Neural progenitor cell (in vitro differentiated cells): Measurements from ENCODE around the gene ZNF528. TPM values are rescaled to one million over a fixed set of nuclear protein-coding genes. Genes with fewer than 3 reads are reported as not detected.

Experiments used
- DNase-seq: peaks from one replicate; pipeline ENCODE4 v3.0.0-alpha.2; 2016; ENCODE audit warnings: low spot score
- H2AFZ ChIP-seq: fragments of 200-600 bp; sonication (generic); replicated peaks from 2 replicates; pipeline ENCODE4 v1.6.1; 2016; ENCODE audit warnings: antibody characterized with exemption
- H3F3A ChIP-seq: fragments of 200-600 bp; sonication (generic); 2 replicates; pipeline ENCODE4 v1.6.1; 2016; ENCODE audit warnings: antibody characterized with exemption, low read depth
- H3K27ac ChIP-seq: fragments of 200-600 bp; sonication (generic); 2 replicates; pipeline ENCODE4 v1.5.1; 2016; ENCODE audit warnings: mild to moderate bottlenecking
- H3K27me3 ChIP-seq: fragments of 200-600 bp; sonication (generic); 2 replicates; pipeline ENCODE4 v1.6.1; 2016; ENCODE audit warnings: mild to moderate bottlenecking, moderate library complexity
- H3K36me3 ChIP-seq: fragments of 200-600 bp; sonication (generic); 2 replicates; pipeline ENCODE4 v1.5.1; 2016
- H3K4me1 ChIP-seq: fragments of 200-600 bp; sonication (generic); 2 replicates; pipeline ENCODE4 v1.6.1; 2016; ENCODE audit warnings: mixed run types
- H3K4me2 ChIP-seq: fragments of 200-600 bp; sonication (generic); 2 replicates; pipeline ENCODE4 v1.6.1; 2016
- H3K4me3 ChIP-seq: fragments of 200-600 bp; sonication (generic); 2 replicates; pipeline ENCODE4 v1.5.1; 2016
- H3K79me2 ChIP-seq: fragments of 200-600 bp; sonication (generic); 2 replicates; pipeline ENCODE4 v1.6.1; 2016; ENCODE audit warnings: low read depth
- H3K9ac ChIP-seq: fragments of 200-600 bp; sonication (generic); 2 replicates; pipeline ENCODE4 v1.6.1; 2016
- H3K9me3 ChIP-seq: fragments of 200-600 bp; sonication (generic); 2 replicates; pipeline ENCODE4 v1.5.1; 2016; ENCODE audit warnings: low read depth
- H4K20me1 ChIP-seq: fragments of 200-600 bp; sonication (generic); 2 replicates; pipeline ENCODE4 v1.6.1; 2016; ENCODE audit warnings: low read depth
- H3K27ac Mint-ChIP-seq: 3 replicates; pipeline ENCODE4 v1.8.0; 2021; ENCODE audit warnings: mixed read lengths
- H3K27me3 Mint-ChIP-seq: 2 replicates; pipeline ENCODE4 v1.8.0; 2022; ENCODE audit warnings: low read depth, mild to moderate bottlenecking, inconsistent platforms, moderate library complexity, mixed read lengths; ENCODE audit not compliant: insufficient read depth
- H3K36me3 Mint-ChIP-seq: 3 replicates; pipeline ENCODE4 v1.8.0; 2021; ENCODE audit warnings: mixed read lengths
- H3K4me1 Mint-ChIP-seq: 3 replicates; pipeline ENCODE4 v1.8.0; 2021; ENCODE audit warnings: mixed read lengths
- H3K4me3 Mint-ChIP-seq: 3 replicates; pipeline ENCODE4 v1.8.0; 2021; ENCODE audit warnings: mild to moderate bottlenecking, moderate library complexity, mixed read lengths
- H3K9me3 Mint-ChIP-seq: 3 replicates; pipeline ENCODE4 v1.8.0; 2020; ENCODE audit warnings: mixed read lengths
- EZH2 ChIP-seq: fragments of 200-600 bp; sonication (generic); IDR thresholded peaks from 2 replicates; pipeline ENCODE4 v1.6.1; 2017; ENCODE audit warnings: antibody characterized with exemption, mild to moderate bottlenecking, moderate library complexity
- EZH2phosphoT487 ChIP-seq: fragments of 200-600 bp; sonication (generic); IDR thresholded peaks from 2 replicates; pipeline ENCODE4 v1.6.1; 2017; ENCODE audit warnings: antibody characterized with exemption
- total RNA-seq: library from RNA; depleted of rRNA; stranded (reverse); fragments of >200 nt; gene quantifications from 2 replicates; pipeline ENCODE4 v1.2.3, GENCODE V29; 2015; ENCODE audit warnings: low replicate concordance
- TF ChIP-seq, protein P1 (sequence below): fragments of 200-600 bp; sonication (generic); IDR thresholded peaks from 2 replicates; pipeline ENCODE4 v1.5.1; 2017; ENCODE audit warnings: antibody characterized with exemption, mild to moderate bottlenecking

ZNF528 gene
- total RNA-seq, 1 donor from 2014 or later, result 29.8 TPM

DNA sequence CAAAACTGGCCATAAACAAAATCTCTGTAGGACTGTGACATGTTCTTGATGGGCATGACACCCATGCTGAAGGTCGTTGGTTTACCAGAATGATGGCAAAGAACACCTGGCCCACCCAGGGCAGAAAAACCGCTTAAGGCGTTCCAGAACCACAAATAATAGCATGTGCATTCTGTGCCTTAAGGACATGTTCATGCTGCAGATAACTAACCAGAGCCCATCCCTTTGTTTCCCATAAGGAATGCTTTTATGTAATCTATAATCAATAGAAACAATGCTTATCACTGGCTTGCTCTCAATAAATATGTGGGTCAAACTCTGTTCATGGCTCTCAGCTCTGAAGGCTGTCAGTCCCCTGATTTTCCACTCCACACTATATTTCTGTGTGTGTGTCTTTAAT, 44.5 kb downstream of the ZNF528 start:
- TF ChIP-seq, protein P1, sequence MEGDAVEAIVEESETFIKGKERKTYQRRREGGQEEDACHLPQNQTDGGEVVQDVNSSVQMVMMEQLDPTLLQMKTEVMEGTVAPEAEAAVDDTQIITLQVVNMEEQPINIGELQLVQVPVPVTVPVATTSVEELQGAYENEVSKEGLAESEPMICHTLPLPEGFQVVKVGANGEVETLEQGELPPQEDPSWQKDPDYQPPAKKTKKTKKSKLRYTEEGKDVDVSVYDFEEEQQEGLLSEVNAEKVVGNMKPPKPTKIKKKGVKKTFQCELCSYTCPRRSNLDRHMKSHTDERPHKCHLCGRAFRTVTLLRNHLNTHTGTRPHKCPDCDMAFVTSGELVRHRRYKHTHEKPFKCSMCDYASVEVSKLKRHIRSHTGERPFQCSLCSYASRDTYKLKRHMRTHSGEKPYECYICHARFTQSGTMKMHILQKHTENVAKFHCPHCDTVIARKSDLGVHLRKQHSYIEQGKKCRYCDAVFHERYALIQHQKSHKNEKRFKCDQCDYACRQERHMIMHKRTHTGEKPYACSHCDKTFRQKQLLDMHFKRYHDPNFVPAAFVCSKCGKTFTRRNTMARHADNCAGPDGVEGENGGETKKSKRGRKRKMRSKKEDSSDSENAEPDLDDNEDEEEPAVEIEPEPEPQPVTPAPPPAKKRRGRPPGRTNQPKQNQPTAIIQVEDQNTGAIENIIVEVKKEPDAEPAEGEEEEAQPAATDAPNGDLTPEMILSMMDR, result no peak
- TF ChIP-seq EZH2phosphoT487 (no peak), EZH2 (no peak)
- Histone ChIP-seq H2AFZ (no peak overlapping the region), H4K20me1 (no peaks in the 10 kb centered on the region), H3K9ac (no peak overlapping the region), H3K4me1 (no peaks in the 10 kb centered on the region), H3K9me3 (peaks cover 3% of the 10 kb centered on the region), H3K4me2 (no peak overlapping the region), H3K27me3 (no peaks in the 10 kb centered on the region), H3K36me3 (no peaks in the 10 kb centered on the region), H3K27ac (no peak overlapping the region), H3F3A (no peaks in the 10 kb centered on the region), H3K4me3 (no peak overlapping the region), H3K79me2 (no peaks in the 10 kb centered on the region)
- H3K27me3 Mint-ChIP-seq, result peaks cover 2% of the 10 kb centered on the region
- H3K4me1 Mint-ChIP-seq, result no peaks in the 10 kb centered on the region
- no peak overlapping the region for H3K27ac Mint-ChIP-seq
- no peak overlapping the region for H3K4me3 Mint-ChIP-seq
- no peaks in the 10 kb centered on the region for H3K36me3 Mint-ChIP-seq
- no peak for DNase-seq
- H3K9me3 Mint-ChIP-seq, result peaks cover 62% of the 10 kb centered on the region

DNA sequence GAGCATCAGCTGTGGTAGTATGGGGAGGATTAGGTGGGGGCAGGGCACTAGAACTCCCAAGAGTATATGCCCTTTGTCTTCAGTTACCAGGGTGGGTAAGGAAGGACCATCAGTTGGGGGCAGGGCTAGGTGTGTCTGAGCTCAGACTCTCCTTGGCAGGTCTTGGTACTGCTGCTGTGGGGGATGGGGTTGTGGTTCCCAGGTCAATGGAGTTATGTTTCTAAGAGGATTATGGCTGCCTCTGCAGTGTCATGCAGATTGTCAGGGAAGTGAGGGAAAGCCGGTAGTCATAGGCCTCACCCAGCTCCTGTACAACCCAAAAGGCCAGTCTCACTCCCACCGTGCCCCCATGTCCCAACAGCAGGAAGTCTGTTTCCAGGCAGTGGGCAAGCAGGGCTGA, 46.9 kb downstream of the ZNF528 start:
- Histone ChIP-seq H3K9ac (no peak overlapping the region), H3F3A (no peaks in the 10 kb centered on the region), H3K4me1 (no peaks in the 10 kb centered on the region), H3K27ac (no peak overlapping the region), H2AFZ (no peak overlapping the region), H3K9me3 (peaks cover 3% of the 10 kb centered on the region), H3K36me3 (no peaks in the 10 kb centered on the region), H3K4me2 (no peak overlapping the region), H3K4me3 (no peak overlapping the region), H3K79me2 (no peaks in the 10 kb centered on the region), H3K27me3 (no peaks in the 10 kb centered on the region), H4K20me1 (no peaks in the 10 kb centered on the region)
- no peak for DNase-seq
- Mint-ChIP-seq H3K4me1 (no peaks in the 10 kb centered on the region), H3K4me3 (no peak overlapping the region), H3K9me3 (peaks cover 56% of the 10 kb centered on the region), H3K27me3 (peaks cover 2% of the 10 kb centered on the region), H3K27ac (no peak overlapping the region), H3K36me3 (no peaks in the 10 kb centered on the region)
- TF ChIP-seq, protein P1, result no peak
- TF ChIP-seq EZH2phosphoT487, result no peak
- no peak for TF ChIP-seq EZH2

DNA sequence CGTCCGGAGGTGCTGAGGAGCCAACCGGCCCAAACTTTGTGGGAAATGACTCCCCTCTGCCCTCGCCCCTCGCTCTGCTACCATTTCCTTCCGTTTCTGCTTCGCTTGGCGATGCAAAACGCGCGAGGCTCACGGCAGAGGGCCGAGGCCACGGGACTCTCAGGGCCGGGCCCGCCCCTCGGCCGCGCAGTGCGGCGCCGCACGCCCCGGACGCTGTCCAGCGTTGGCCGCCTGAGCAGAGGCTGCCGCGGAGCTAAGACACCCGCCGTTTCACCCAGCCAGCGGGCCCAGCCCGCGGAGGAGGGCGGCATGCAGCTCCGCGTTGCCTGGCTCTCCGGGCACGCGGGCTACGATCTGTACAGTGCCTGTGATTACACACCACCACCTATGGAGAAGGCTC, 53.6 kb downstream of the ZNF528 start:
- Histone ChIP-seq H3K9ac (no peak overlapping the region), H3K27ac (no peak overlapping the region), H3K79me2 (no peaks in the 10 kb centered on the region), H2AFZ (no peak overlapping the region), H3K27me3 (no peaks in the 10 kb centered on the region), H3K4me1 (no peaks in the 10 kb centered on the region), H3K4me2 (no peak overlapping the region), H4K20me1 (no peaks in the 10 kb centered on the region), H3K4me3 (no peak overlapping the region), H3K36me3 (no peaks in the 10 kb centered on the region), H3F3A (no peaks in the 10 kb centered on the region), H3K9me3 (no peaks in the 10 kb centered on the region)
- no peaks in the 10 kb centered on the region for H3K4me1 Mint-ChIP-seq
- H3K4me3 Mint-ChIP-seq, result no peak overlapping the region
- TF ChIP-seq EZH2, result no peak
- TF ChIP-seq EZH2phosphoT487, result no peak
- TF ChIP-seq, protein P1, result no peak
- H3K9me3 Mint-ChIP-seq, result peaks cover 59% of the 10 kb centered on the region
- H3K27me3 Mint-ChIP-seq, result no peaks in the 10 kb centered on the region
- DNase-seq, result no peak
- no peaks in the 10 kb centered on the region for H3K36me3 Mint-ChIP-seq
- no peak overlapping the region for H3K27ac Mint-ChIP-seq
